CD4-positive, alpha-beta memory T cell (primary cell): ENCODE measurements around the gene AR. TPM values are rescaled to one million over a fixed set of nuclear protein-coding genes. Genes with fewer than 3 reads are reported as not detected.
A peak's percentile ranks its signal among the peaks of the same experiment; 100 is the strongest.

ENCODE experiments used
- CTCF ChIA-PET: fragments of 350-600 bp; sonication (Branson Sonifier 250); formaldehyde crosslinking; loops from one replicate; lab custom pipeline; 2021; ENCODE audit warnings: inconsistent platforms; ENCODE audit not compliant: partially characterized antibody; lab: Charles Lee
- POLR2A ChIA-PET: fragments of 350-600 bp; sonication (Branson Sonifier 250); formaldehyde crosslinking; loops from one replicate; lab custom pipeline; 2021; ENCODE audit not compliant: partially characterized antibody; lab: Charles Lee
- DNase-seq, 5 donors: peaks; one replicate each; pipeline versions ENCODE4 v3.0.0 to v3.0.0-alpha.2; 2020 to 2022; ENCODE audit warnings: mixed read lengths in 1 of 5
- H3K27ac ChIP-seq: one replicate; pipeline ENCODE4 v1.7.0; 2013; ENCODE audit warnings: low read depth, low read length
- H3K27me3 ChIP-seq: 2 replicates; pipeline ENCODE4 v1.7.0; 2013; ENCODE audit warnings: mild to moderate bottlenecking, low read length, moderate library complexity; ENCODE audit not compliant: insufficient read depth
- H3K36me3 ChIP-seq: 2 replicates; pipeline ENCODE4 v1.7.0; 2013; ENCODE audit warnings: mild to moderate bottlenecking, low read length, moderate library complexity; ENCODE audit not compliant: insufficient read depth
- H3K4me1 ChIP-seq: 2 replicates; pipeline ENCODE4 v1.7.0; 2013; ENCODE audit warnings: mild to moderate bottlenecking, low read length, moderate library complexity; ENCODE audit not compliant: insufficient read depth
- H3K4me3 ChIP-seq, 2 donors: one replicate each; pipeline ENCODE4 v1.7.0; 2013; ENCODE audit warnings: low read length in 2 of 2, mild to moderate bottlenecking in 1 of 2
- H3K9me3 ChIP-seq, 2 donors: one replicate each; pipeline ENCODE4 v1.7.0; 2013; ENCODE audit warnings: low read length in 2 of 2, control low read depth in 1 of 2; ENCODE audit not compliant: control insufficient read depth in 1 of 2
- H3K27ac Mint-ChIP-seq, 7 donors: one replicate each; pipeline ENCODE4 v1.8.0; 2020 to 2021; ENCODE audit warnings: mixed read lengths in 7 of 7, mild to moderate bottlenecking in 6 of 7, inconsistent platforms in 3 of 7, moderate library complexity in 3 of 7
- H3K27me3 Mint-ChIP-seq, 2 donors: one replicate each; pipeline ENCODE4 v1.8.0; 2020 to 2021; ENCODE audit warnings: mixed read lengths in 2 of 2
- H3K36me3 Mint-ChIP-seq, 2 donors: one replicate each; pipeline ENCODE4 v1.8.0; 2020 to 2021; ENCODE audit warnings: mixed read lengths in 2 of 2, inconsistent platforms in 1 of 2, mild to moderate bottlenecking in 1 of 2
- H3K4me1 Mint-ChIP-seq, 4 donors: one replicate each; pipeline ENCODE4 v1.8.0; 2020 to 2021; ENCODE audit warnings: mixed read lengths in 4 of 4, mild to moderate bottlenecking in 1 of 4
- H3K4me3 Mint-ChIP-seq, 8 donors: one replicate each; pipeline ENCODE4 v1.8.0; 2020 to 2021; ENCODE audit warnings: mixed read lengths in 8 of 8, mild to moderate bottlenecking in 7 of 8, moderate library complexity in 6 of 8, inconsistent platforms in 3 of 8
- H3K9me3 Mint-ChIP-seq, 8 donors: one replicate each; pipeline ENCODE4 v1.8.0; 2020 to 2021; ENCODE audit warnings: mixed read lengths in 8 of 8, mild to moderate bottlenecking in 5 of 8, inconsistent platforms in 3 of 8, moderate library complexity in 1 of 8
- intact Hi-C: fragments of 100-400 bp; cut with micrococcal nuclease; formaldehyde crosslinking; loops from one replicate; pipeline ENCODE4 v1.15.1; 2023
- polyA plus RNA-seq, 2 donors: library from polyadenylated mRNA; unstranded; fragments of 300-500 nt; fragmentation: Illumina TruSeq; gene quantifications; one replicate each; pipeline ENCODE4 v1.2.3, GENCODE V29; 2021
- total RNA-seq, 2 experiments: library from RNA; stranded (reverse); gene quantifications; one replicate each; pipeline ENCODE4 v1.2.3, GENCODE V29; 2021

The AR gene
- total and polyA plus RNA-seq, 4 experiments from 2014 or later, result 0.10 to 0.19 (median 0.14) TPM

DNA sequence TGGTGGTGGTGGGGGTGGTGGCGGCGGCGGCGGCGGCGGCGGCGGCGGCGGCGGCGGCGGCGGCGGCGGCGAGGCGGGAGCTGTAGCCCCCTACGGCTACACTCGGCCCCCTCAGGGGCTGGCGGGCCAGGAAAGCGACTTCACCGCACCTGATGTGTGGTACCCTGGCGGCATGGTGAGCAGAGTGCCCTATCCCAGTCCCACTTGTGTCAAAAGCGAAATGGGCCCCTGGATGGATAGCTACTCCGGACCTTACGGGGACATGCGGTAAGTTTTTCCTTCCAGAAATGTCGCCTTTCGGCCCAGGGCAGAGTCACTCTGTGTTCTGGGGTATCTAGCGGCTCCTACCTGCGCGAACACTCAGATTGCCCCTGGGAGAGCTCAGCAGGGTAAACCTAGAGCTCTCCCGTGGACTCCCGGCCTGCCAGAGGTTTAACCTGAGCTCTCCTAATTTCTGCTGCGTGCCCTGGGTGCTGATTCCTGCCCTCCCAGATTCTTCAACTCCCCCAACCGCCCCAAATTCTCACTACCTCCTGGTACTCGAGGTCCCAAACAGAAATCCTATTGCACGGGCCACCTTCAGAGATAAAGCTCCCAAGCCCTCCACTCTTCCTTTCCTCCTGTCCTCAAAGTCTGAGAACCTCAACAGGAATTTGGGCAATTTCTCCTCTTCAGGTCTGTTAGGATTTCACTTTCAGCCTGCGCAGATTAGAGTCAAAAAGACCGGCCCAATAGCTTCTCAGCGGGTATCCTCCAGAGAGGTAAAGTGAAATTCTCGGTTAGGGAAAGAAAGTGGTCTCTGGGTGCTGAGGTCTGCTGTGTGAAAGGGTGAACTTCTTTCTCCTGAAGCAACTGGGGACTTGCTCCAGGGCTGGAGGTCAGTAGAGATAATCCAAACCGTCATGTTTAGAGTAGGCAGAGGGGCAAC, 2.9 kb downstream of the AR start:
- Histone ChIP-seq H3K27me3 (no peaks in the 10 kb centered on the region), H3K4me1 (no peaks in the 10 kb centered on the region), H3K27ac (no peak overlapping the region), H3K4me3 (no peak overlapping the region), H3K36me3 (no peaks in the 10 kb centered on the region), H3K9me3 (no peaks in the 10 kb centered on the region)
- peak overlapping the region in 4 of 8 donors; percentile 39 to 73 (median 60) for H3K4me3 Mint-ChIP-seq
- H3K27ac Mint-ChIP-seq, result no peak overlapping the region
- intact Hi-C loops, result no loop called here
- POLR2A ChIA-PET, result no interaction called here
- CTCF ChIA-PET, result no interaction called here
- H3K27me3 Mint-ChIP-seq, result peaks cover 8 to 14% of the 10 kb centered on the region in 2 donors
- peaks cover 0 to 2% (median 0%) of the 10 kb centered on the region in 8 donors for H3K9me3 Mint-ChIP-seq
- DNase-seq, result no peak
- H3K4me1 Mint-ChIP-seq, result no peaks in the 10 kb centered on the region
- H3K36me3 Mint-ChIP-seq, result no peaks in the 10 kb centered on the region

DNA sequence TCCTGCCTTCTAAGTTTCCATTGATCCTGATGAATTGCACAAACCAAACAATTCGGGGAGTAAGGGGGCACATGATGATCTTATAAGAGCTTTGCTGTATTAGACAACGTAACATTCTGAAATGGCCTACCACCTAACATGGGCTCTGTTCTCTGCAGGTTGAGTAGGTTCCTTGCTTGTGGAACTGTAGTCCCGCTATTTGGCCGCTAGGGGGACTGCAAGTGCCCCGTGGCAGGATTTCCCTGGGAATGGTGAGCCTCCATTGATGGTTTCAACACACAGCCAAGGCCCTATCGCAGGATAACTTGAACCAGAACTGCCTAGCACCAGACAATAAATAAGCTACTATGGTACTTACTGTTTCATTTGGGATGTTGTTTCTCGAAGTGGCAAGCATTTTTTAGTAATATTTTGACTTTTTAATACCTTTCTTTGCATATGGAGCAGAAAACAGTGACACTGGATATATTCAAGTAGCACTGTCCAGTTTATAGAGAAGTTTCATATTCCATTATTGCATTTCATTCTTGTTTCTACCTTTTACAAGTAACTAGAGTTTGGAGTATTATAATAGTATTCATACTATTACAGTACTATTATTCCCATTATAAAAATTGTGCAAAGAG, 11.9 kb downstream of the AR start:
- H3K9me3 Mint-ChIP-seq, result peaks cover 0 to 2% (median 0%) of the 10 kb centered on the region in 8 donors
- POLR2A ChIA-PET, result no interaction called here
- intact Hi-C loops, result no loop called here
- Histone ChIP-seq H3K4me3 (no peak overlapping the region), H3K36me3 (no peaks in the 10 kb centered on the region), H3K27me3 (no peaks in the 10 kb centered on the region), H3K9me3 (no peaks in the 10 kb centered on the region), H3K27ac (no peak overlapping the region), H3K4me1 (no peaks in the 10 kb centered on the region)
- no peaks in the 10 kb centered on the region for H3K27me3 Mint-ChIP-seq
- CTCF ChIA-PET, result no interaction called here
- no peak overlapping the region for H3K4me3 Mint-ChIP-seq
- DNase-seq, result no peak
- H3K36me3 Mint-ChIP-seq, result no peaks in the 10 kb centered on the region
- H3K27ac Mint-ChIP-seq, result no peak overlapping the region
- H3K4me1 Mint-ChIP-seq, result no peaks in the 10 kb centered on the region

DNA sequence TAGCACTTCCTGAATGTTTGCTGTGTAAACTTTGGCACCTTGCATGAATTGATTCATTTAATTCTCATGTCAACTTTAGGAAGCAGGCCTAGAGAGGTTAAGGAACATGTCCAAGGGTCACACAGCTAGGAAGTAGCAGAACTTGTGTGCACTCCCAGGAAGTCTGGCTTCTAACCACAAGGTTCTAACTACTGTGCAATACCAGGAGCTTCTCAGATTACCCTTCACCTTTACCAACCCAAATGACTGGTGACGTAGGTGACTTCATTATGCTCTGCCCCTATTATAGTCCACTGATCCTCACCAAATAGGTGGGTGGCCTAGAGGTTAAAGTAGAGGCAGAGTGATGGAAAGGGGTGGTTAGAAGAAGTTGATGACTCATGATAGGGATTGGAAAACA, 14.4 kb downstream of the AR start:
- Mint-ChIP-seq H3K36me3 (no peaks in the 10 kb centered on the region), H3K9me3 (peaks cover 0 to 1% (median 0%) of the 10 kb centered on the region in 8 donors), H3K27me3 (no peaks in the 10 kb centered on the region), H3K4me3 (no peak overlapping the region), H3K27ac (no peak overlapping the region), H3K4me1 (no peaks in the 10 kb centered on the region)
- no peaks in the 10 kb centered on the region for H3K36me3 ChIP-seq
- no peaks in the 10 kb centered on the region for H3K9me3 ChIP-seq
- no peak for DNase-seq
- ChIA-PET POLR2A (no interaction called here), CTCF (no interaction called here)
- no peaks in the 10 kb centered on the region for H3K4me1 ChIP-seq
- H3K27me3 ChIP-seq, result no peaks in the 10 kb centered on the region
- no peak overlapping the region for H3K27ac ChIP-seq
- intact Hi-C loops, result no loop called here
- H3K4me3 ChIP-seq, result no peak overlapping the region

DNA sequence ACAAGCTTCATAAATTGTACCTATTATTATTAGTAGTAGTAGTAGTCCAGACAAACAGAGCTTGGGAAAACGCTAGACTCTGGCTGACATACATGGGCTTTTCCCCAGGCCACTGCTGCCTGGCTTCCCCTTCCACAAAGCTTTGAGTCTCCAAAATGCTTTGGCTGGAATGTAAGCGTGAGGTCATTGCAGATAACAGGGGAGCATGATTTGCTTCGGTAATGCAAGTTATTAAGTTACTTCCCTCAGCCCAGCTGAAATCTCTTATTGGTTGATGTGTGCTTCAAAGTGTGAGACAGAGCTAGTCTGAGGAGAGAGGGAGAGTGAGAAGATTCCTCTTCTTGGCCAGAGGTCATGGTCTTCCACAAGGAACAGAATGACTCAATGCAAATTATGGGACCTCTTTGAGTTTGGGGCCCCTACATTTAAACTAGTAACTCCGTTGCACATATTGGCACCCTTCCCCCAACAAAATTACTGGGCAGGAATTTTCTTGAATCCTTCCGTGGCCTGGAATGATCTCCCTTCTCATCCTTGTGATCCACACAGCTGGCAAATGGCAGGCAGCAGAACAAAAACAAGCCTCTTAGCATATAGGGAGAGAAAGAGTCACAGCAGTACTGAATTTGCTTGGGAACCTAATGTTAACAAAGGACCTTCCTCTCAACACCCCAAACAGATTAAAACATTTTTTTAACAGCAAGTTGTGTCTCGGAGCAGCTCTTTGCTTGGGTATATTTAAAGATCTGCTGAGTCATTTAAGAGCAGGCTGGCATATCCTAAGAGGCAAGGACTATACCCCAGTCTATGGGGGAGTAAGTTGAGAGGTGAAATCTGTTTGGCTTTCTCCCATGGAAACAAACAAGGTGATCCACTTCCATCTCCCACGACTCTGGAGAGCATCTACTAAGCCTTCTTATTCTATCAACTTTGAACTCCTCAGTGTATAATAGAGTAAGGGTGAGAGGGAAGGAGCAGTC, 19.9 kb downstream of the AR start:
- no peak for DNase-seq
- Histone ChIP-seq H3K27ac (no peak overlapping the region), H3K9me3 (no peaks in the 10 kb centered on the region), H3K27me3 (no peaks in the 10 kb centered on the region), H3K4me1 (no peaks in the 10 kb centered on the region), H3K4me3 (no peak overlapping the region), H3K36me3 (no peaks in the 10 kb centered on the region)
- no peak overlapping the region for H3K27ac Mint-ChIP-seq
- no peak overlapping the region for H3K4me3 Mint-ChIP-seq
- peaks cover 0 to 2% (median 0%) of the 10 kb centered on the region in 8 donors for H3K9me3 Mint-ChIP-seq
- CTCF ChIA-PET, result no interaction called here
- H3K27me3 Mint-ChIP-seq, result no peaks in the 10 kb centered on the region
- intact Hi-C loops, result no loop called here
- POLR2A ChIA-PET, result no interaction called here
- no peaks in the 10 kb centered on the region for H3K36me3 Mint-ChIP-seq
- no peaks in the 10 kb centered on the region for H3K4me1 Mint-ChIP-seq

DNA sequence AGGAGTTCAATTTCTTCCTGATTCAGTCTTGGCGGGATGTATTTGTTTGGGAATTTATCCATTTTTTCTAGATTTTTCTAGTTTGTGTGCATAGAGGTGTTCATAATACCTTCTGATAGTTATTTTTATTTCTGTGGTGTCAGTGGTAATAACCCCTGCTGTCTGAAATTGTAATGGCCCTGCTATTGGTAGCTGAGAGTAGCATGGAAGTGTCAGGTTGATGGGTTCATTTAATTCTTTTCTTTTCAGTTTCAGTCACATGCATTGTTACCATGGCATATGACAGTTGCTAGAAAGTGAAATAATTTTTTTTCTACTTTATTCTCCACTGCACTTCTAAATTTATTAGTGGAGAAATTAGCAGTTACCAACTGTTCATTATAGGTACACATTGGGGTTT, 20.7 kb downstream of the AR start:
- Histone ChIP-seq H3K27me3 (no peaks in the 10 kb centered on the region), H3K4me1 (no peaks in the 10 kb centered on the region), H3K36me3 (no peaks in the 10 kb centered on the region), H3K9me3 (no peaks in the 10 kb centered on the region), H3K4me3 (no peak overlapping the region), H3K27ac (no peak overlapping the region)
- intact Hi-C loops, result no loop called here
- H3K4me1 Mint-ChIP-seq, result no peaks in the 10 kb centered on the region
- no peaks in the 10 kb centered on the region for H3K36me3 Mint-ChIP-seq
- no peak overlapping the region for H3K27ac Mint-ChIP-seq
- no peaks in the 10 kb centered on the region for H3K27me3 Mint-ChIP-seq
- ChIA-PET POLR2A (no interaction called here), CTCF (no interaction called here)
- no peak overlapping the region for H3K4me3 Mint-ChIP-seq
- DNase-seq, result no peak
- H3K9me3 Mint-ChIP-seq, result peaks cover 0 to 2% (median 0%) of the 10 kb centered on the region in 8 donors

DNA sequence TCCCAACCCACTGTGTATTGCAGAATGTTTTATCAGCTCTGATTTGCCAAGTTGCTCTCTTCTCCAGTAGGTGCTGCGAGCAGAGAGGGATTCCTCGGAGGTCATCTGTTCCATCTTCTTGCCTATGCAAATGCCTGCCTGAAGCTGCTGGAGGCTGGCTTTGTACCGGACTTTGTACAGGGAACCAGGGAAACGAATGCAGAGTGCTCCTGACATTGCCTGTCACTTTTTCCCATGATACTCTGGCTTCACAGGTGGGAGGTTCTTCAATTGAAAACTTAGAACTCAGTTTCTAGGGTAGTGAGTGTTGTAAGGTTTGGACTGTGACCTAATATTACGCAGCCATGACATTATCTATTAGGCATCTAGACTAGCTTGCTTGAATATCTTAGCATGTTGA, 24.9 kb downstream of the AR start:
- CTCF ChIA-PET, result no interaction called here

DNA sequence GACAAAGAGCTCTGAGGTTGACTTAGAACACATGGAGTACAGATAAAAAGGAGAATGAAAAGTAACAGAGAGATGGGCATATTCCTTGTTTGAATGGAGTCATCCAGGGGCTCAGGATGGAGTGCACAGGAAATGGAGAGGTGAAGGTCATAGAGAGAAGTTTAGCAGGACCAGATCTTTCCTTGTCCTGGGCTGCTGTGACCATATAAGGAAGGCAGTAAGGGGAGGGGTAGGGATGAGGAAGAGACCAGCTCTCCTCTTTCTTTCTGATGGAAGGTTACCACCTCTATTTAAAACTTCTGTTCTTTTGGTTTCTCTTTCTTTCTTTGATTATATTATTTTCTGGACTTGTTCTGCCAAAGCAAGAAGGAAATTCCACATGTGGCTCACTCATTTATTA, 27.0 kb downstream of the AR start:
- no peaks in the 10 kb centered on the region for H3K9me3 Mint-ChIP-seq
- Histone ChIP-seq H3K9me3 (no peaks in the 10 kb centered on the region), H3K27me3 (no peaks in the 10 kb centered on the region), H3K4me1 (no peaks in the 10 kb centered on the region), H3K4me3 (no peak overlapping the region), H3K27ac (no peak overlapping the region), H3K36me3 (no peaks in the 10 kb centered on the region)
- intact Hi-C loops, result no loop called here
- H3K4me3 Mint-ChIP-seq, result no peak overlapping the region
- H3K27me3 Mint-ChIP-seq, result no peaks in the 10 kb centered on the region
- DNase-seq, result no peak
- no peaks in the 10 kb centered on the region for H3K36me3 Mint-ChIP-seq
- POLR2A ChIA-PET, result no interaction called here
- no peaks in the 10 kb centered on the region for H3K4me1 Mint-ChIP-seq
- CTCF ChIA-PET, result no interaction called here
- H3K27ac Mint-ChIP-seq, result no peak overlapping the region

More for the DNA sequence above, 24.9 kb downstream of the AR start:
- POLR2A ChIA-PET, result no interaction called here
- intact Hi-C loops, result no loop called here
- no peaks in the 10 kb centered on the region for H3K4me1 Mint-ChIP-seq
- H3K27me3 ChIP-seq, result no peaks in the 10 kb centered on the region
- H3K27ac ChIP-seq, result no peak overlapping the region
- H3K36me3 ChIP-seq, result no peaks in the 10 kb centered on the region
- H3K27ac Mint-ChIP-seq, result no peak overlapping the region
- H3K4me1 ChIP-seq, result no peaks in the 10 kb centered on the region
- H3K4me3 Mint-ChIP-seq, result no peak overlapping the region
- H3K27me3 Mint-ChIP-seq, result no peaks in the 10 kb centered on the region
- H3K9me3 ChIP-seq, result no peaks in the 10 kb centered on the region
- no peaks in the 10 kb centered on the region for H3K36me3 Mint-ChIP-seq
- H3K4me3 ChIP-seq, result no peak overlapping the region
- peaks cover 0 to 2% (median 0%) of the 10 kb centered on the region in 8 donors for H3K9me3 Mint-ChIP-seq
- no peak for DNase-seq
